Mammary epithelial cell (primary cell): ENCODE measurements around the gene PEX26.

ENCODE experiments used
- EZH2 ChIP-seq: IDR thresholded peaks from 2 replicates; pipeline ENCODE4 v1.6.1; 2012; ENCODE audit warnings: low read length, inconsistent platforms, borderline replicate concordance
- TF ChIP-seq, protein P1 (sequence below), 2 donors: IDR thresholded peaks in 1 of 2; conservative IDR thresholded peaks in 1 of 2; 2 replicates each; pipeline ENCODE4 v1.5.1; 2011 to 2012; ENCODE audit warnings: inconsistent platforms in 2 of 2, low read length in 2 of 2, mild to moderate bottlenecking in 2 of 2, control low read depth in 1 of 2, low read depth in 1 of 2; ENCODE audit not compliant: insufficient read depth in 1 of 2; ENCODE audit errors: extremely low read depth in 1 of 2

DNA sequence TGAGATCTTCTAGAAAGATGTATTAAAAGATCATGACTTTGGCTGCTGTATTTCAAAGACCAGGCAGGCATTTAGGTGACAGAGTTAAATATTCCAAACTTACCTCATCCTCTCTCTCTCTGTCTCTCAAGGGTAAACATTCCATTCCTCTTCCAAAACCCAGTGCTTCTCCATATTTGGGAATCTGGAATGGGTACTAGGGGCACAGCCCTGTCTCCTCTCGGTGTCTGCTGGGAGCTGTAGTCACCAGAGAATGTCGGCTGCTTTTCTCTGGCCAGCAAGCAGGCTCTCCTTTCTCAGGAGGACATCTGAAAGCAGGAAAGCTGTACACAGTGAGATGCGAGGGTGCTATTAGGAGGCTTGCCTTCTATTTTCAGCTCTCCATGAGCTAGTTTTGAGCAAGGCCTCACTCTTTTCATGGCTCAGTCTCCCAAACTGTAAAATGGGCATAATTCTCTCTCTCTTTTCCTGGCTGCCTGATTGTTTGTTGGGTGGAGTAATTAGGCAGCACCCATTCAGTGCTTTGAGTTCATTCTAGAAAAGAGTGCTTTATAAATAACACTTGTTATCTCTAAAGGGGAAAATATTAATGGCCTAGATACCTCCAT lies 9.3 kb upstream of the PEX26 start:
- no peak for TF ChIP-seq EZH2
- TF ChIP-seq, protein P1, sequence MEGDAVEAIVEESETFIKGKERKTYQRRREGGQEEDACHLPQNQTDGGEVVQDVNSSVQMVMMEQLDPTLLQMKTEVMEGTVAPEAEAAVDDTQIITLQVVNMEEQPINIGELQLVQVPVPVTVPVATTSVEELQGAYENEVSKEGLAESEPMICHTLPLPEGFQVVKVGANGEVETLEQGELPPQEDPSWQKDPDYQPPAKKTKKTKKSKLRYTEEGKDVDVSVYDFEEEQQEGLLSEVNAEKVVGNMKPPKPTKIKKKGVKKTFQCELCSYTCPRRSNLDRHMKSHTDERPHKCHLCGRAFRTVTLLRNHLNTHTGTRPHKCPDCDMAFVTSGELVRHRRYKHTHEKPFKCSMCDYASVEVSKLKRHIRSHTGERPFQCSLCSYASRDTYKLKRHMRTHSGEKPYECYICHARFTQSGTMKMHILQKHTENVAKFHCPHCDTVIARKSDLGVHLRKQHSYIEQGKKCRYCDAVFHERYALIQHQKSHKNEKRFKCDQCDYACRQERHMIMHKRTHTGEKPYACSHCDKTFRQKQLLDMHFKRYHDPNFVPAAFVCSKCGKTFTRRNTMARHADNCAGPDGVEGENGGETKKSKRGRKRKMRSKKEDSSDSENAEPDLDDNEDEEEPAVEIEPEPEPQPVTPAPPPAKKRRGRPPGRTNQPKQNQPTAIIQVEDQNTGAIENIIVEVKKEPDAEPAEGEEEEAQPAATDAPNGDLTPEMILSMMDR (conservative IDR thresholded peaks at IDR 0.05 in 1 of 2, IDR thresholded peaks at IDR 0.05 in 1 of 2; ENCODE audit: extremely low read depth in 1 of 2, insufficient read depth in 1 of 2, low read depth in 1 of 2, low read length in 2 of 2): no peak
